Amniotic stem cell (primary cell): ENCODE results near the gene COL18A1.
"Not testable (repeated sequence)": the region's sequence is repeated elsewhere in the genome, so short reads cannot be mapped to it uniquely, and the experiment has no call there.

ENCODE experiments used
- DNase-seq: peaks from one replicate; lab custom pipeline; 2025; lab: John Stamatoyannopoulos, UW

COL18A1 gene

DNA sequence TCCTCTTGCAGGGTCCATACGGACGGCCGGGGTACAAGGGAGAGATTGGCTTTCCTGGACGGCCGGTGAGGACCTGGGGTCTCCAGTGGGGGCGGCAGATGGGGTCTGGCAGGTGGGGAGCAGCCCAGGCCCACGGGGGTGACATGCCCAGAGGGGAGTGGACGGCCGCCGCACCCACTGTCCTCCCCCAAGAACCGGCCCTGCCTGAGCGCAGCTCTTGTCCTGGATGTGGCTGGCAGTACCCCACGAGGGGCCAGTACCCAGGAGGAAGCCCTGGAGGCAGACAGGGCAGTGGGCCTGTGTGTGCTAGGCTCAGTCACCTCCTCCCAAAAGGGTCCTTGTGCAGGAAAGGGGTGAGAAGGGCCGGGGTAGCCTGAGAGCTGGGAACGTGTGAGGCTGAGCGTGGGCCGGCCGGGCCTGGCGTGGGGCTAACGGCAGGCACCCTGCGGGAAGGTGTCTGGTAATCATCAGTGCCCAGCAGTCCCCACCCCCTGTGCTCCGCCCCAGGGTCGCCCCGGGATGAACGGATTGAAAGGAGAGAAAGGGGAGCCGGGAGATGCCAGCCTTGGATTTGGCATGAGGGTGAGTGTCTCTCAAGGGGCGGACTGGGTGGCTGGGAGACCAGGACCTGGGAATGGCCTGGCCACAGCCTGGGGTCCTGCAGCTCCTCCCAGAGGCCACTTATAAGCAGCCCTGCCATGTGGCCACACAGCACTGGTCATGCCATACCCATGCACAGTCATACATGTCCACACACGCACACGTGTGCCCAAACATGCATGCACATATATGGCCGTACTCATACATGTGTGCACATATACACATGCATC lies 90.1 kb downstream of the COL18A1 start:
- no peak for DNase-seq

GRCh38 chr21:45496151-45496967 lies 91.4 kb downstream of the COL18A1 start:
- DNase-seq = no peak

GRCh38 chr21:45496968-45497845 lies 92.2 kb downstream of the COL18A1 start:
- no peak for DNase-seq

DNA sequence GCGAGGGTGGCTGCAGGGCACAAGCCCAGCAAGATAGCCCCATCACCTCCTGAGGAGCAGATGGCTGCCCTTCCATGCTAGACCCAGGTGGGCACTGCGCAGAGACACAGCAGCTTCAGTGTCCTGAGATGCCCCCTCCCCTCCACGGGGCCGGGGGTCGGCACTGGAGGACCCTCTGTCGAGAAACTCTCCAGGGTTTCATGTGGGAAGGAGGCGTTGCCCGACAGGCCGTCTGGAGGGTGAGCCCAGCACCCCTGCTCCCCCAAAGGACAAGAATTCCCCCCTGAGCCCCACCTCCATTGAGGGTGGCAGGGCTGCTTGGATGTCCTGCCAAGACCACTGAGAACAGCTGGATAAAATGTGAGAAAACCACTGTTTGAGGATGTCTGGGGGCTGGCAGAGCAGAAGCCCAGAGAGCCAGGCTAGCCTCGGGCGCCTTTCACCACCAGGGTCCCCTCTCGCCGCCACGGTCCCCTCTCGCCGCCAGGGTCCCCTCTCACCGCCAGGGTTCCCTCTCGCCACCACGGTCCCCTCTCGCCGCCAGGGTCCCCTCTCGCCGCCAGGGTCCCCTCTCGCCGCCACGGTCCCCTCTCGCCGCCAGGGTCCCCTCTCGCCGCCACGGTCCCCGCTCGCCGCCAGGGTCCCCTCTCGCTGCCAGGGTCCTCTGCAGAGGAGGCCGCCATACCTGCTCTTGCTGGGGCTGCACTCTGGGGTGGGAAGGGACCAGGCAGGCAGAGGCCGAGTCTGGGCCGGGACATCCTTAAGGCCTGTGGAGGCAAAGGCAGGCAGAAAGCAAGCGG lies 93.1 kb downstream of the COL18A1 start:
- no peak for DNase-seq

DNA sequence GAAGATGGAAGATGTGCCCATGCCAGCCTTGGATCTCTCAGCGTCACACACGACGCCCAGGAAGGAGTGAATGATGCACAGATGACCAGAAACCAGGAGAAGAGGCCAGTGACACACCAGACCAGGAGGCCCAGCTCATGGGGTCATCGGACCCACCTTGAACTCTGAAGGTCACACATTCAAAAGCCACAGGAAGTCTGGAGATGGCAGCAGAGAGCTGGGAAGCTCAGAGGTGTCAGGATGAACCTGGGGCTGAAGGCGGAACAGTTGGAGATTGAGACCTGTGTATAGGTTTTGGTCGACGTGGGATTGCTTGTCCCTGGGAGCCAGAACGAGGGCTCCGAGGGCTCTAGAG lies 93.7 kb downstream of the COL18A1 start:
- no peak for DNase-seq

DNA sequence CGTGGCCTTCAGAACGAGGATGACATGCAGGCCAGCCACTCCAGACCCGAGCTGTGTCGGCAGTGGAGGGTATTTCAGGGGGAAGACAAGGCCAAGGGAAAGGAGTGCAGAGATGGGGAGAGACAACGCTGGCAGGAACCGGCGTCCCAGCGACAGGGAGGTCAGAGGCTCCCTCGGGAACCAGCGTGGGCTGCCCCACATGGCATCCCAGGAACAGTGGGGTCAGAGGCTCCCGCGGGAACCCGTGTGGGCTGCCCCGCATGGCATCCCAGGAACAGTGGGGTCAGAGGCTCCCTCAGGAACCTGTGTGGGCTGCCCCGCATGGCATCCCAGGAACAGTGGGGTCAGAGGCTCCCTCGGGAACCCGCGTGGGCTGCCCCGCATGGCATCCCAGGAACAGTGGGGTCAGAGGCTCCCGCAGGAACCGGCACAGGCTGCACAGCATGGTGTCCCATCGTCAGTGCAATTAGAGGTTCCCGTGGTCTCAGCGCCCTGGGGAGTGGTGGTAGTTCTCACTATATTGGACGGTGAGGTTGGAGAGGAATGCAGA lies 94.3 kb downstream of the COL18A1 start:
- DNase-seq = no peak

DNA sequence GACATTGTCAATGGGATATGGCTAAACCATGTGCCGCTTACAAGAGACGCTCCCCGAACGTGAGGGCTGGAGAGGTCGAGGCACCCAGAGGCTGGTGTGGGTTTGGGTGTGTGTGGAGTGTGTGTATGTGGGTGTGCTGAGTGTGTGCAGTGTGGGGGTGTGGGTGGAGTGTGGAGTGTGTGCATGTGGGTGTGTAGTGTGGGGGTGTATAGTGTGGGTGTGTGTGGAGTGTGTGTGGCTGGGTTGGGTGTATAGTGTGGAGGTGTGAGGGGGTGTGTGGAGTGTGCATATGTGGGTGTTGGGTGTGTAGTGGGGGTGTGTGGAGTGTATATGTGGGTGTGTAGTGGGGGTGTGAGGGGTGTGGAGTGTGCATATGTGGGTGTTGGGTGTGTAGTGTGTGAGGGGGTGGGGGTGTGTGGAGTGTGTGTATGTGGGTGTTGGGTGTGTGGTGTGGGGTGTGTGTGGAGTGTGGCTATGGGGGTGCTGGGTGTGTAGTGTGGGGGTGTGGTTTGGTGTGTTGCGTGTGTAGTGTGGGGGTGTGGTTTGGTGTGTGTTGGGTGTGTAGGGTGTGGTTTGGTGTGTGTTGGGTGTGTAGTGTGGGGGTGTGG lies 95.1 kb downstream of the COL18A1 start:
- DNase-seq = no peak

GRCh38 chr21:45501081-45502005 lies 96.4 kb downstream of the COL18A1 start:
- DNase-seq = not testable (repeated sequence)

DNA sequence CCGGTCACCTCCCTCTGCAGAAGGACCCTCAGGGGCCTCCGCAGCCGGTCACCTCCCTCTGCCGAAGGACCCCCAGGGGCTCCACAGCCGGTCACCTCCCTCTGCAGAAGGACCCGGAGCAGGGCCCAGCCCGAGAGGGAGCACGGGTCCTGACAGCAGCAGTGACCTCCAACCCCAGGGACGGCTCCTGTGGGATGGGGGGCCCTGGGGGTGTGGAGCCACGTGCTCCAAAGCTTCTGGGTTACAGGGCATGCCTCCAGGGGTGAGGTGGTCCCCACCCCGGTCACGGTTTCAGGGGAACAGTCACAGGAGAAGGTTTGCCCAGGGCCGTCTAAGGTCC lies 97.0 kb downstream of the COL18A1 start:
- no peak for DNase-seq

DNA sequence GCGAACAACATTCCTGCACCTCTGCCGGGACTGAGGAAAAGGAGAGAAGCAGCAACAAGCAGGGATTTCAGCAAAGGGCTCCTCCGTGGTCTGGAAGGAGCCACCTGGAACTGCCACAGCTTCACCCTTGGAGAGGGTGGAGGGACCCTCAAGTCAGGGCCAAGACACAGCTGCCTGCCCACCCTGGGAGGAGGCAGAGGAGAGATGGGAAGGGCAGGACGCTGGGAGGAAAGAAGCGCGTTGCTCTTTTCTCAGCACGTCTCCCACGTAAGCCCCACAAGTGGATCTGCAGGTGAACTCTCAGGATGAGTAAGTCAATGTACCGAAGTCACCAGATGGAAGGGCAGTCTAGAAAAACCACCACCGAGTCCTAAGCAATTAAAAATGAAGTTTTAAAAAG lies 97.6 kb downstream of the COL18A1 start:
- no peak for DNase-seq

- DNase-seq = not testable (repeated sequence)
Observed at GRCh38 chr21:45503226-45503625, 98.3 kb downstream of the COL18A1 start.

- no peak for DNase-seq
Observed at GRCh38 chr21:45504021-45504515, 99.1 kb downstream of the COL18A1 start.

GRCh38 chr21:45504516-45505415 lies 99.8 kb downstream of the COL18A1 start:
- DNase-seq = no peak

DNA sequence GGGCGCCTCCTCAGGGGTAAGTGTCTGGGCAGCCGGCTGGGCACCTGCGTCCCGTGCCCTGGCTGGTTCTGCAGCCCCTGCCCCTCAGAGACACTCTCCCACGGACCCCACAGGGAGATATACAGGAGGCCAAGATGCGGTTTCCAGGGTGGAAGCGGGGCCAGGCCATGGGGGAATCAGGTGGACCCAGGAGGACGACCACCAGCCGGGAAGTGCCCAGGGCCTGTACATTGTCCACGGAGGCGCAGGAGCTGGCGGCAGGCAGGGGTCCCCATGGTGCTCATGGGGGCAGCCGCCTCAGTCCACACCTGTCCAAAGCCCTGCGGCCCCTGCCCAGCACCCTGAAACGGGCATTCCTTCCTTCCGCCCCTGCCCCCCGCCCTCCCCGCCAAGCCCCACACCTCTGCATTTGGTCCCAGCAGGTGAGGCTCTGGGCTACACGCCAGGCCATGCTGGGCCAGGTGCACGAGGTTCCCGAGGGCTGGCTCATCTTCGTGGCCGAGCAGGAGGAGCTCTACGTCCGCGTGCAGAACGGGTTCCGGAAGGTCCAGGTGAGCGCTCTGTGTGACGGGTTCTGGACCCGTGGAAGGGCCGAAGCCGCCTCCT lies 100.6 kb downstream of the COL18A1 start:
- DNase-seq = no peak

DNA sequence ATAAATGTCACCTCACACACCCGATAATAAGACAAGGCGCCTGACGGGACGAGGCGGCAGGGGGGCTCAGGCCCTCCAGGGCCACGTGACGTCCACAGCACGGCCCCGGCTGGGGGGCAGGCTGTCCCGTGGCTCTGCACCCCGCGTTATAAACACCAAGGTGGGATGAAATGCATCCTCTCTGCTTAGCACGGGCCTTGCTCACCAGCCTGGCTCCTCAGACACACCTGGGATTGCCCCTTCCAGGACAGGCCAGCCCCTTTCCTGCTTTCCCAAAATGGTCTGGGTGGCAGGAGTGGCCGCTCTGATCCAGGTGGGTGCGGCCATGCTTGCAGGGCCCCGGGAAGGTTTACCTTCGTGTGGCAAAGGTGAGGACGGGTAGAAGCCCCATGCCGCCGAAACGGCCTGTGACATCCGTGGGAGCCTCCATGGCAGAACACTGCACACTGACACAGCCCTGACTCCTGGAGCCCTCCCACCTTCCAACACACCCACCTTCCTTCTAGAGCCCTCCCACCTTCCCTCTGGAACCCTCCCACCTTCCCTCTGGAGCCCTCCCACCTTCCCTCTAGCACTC lies 101.4 kb downstream of the COL18A1 start:
- no peak for DNase-seq

- DNase-seq = no peak
Observed at GRCh38 chr21:45506836-45507522, 102.0 kb downstream of the COL18A1 start.

- no peak for DNase-seq
Observed at GRCh38 chr21:45507523-45507875, 102.5 kb downstream of the COL18A1 start.
